HG02970 (cell line): Measurements from ENCODE around the gene UBE2I.

Source experiments
- ATAC-seq: cut with Tn5 transposase; IDR thresholded peaks from one replicate; pipeline ENCODE4 v1.9.1; 2021; ENCODE audit warnings: mild to moderate bottlenecking, moderate library complexity, moderate number of reproducible peaks; ENCODE audit not compliant: unreplicated experiment, low FRiP score

The UBE2I gene

GRCh38 chr16:1355591-1355990, 46.2 kb downstream of the UBE2I start:
- ATAC-seq = no peak

- no peak for ATAC-seq
Measured at GRCh38 chr16:1356061-1356900, 46.8 kb downstream of the UBE2I start.

- ATAC-seq = no peak
Measured at GRCh38 chr16:1357906-1358566, 48.6 kb downstream of the UBE2I start.

- ATAC-seq = no peak
Measured at GRCh38 chr16:1361685-1362360, 52.4 kb downstream of the UBE2I start.

GRCh38 chr16:1362807-1363206, 53.4 kb downstream of the UBE2I start:
- no peak for ATAC-seq

GRCh38 chr16:1363501-1364041, 54.1 kb downstream of the UBE2I start:
- ATAC-seq = no peak

GRCh38 chr16:1364510-1364909, 55.1 kb downstream of the UBE2I start:
- no peak for ATAC-seq

- ATAC-seq = no peak
Measured at GRCh38 chr16:1366060-1366711, 56.8 kb downstream of the UBE2I start.

GRCh38 chr16:1366712-1367299, 57.4 kb downstream of the UBE2I start:
- ATAC-seq = no peak

GRCh38 chr16:1367486-1368174, 58.2 kb downstream of the UBE2I start:
- no peak for ATAC-seq

- ATAC-seq = no peak
Measured at GRCh38 chr16:1371054-1371978, 61.9 kb downstream of the UBE2I start.

- ATAC-seq = no peak
Measured at GRCh38 chr16:1372292-1372950, 63.0 kb downstream of the UBE2I start.

- no peak for ATAC-seq
Measured at GRCh38 chr16:1374418-1375297, 65.2 kb downstream of the UBE2I start.

GRCh38 chr16:1375298-1375640, 65.8 kb downstream of the UBE2I start:
- no peak for ATAC-seq

GRCh38 chr16:1375741-1376410, 66.4 kb downstream of the UBE2I start:
- no peak for ATAC-seq
